ENCODE results near the gene ANKRD10. TPM values are rescaled to one million over a fixed set of nuclear protein-coding genes. Genes with fewer than 3 reads are reported as not detected.

The ANKRD10 gene
- total RNA-seq, 1 donor = 128 TPM

DNA sequence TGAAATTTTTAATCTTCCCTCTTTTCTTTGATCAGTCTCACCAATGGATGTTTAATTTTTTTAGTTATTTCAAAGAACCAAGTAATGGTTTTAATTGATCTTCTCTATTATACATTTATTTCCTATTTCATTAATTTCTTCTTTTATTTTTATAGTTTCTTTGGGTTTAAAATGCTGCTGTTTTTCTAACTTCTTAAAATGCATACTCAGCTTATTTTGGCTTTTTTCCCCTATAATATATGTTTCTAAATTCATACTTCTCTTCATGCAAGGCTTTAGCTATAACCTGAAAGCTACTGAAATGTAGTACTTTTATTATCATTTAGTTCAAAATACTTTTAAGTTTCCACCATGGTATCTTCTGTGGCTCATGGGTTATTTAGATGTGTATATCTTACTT lies 53.9 kb downstream of the ANKRD10 start:
- no peak for DNase-seq (ENCODE audit: insufficient read length, low spot score, missing footprints)
- H2AFZ ChIP-seq (ENCODE audit: low read length) = no peak overlapping the region
- H3K4me1 ChIP-seq (ENCODE audit: insufficient read depth, low read length) = no peaks in the 10 kb centered on the region
- TF ChIP-seq, protein P1, sequence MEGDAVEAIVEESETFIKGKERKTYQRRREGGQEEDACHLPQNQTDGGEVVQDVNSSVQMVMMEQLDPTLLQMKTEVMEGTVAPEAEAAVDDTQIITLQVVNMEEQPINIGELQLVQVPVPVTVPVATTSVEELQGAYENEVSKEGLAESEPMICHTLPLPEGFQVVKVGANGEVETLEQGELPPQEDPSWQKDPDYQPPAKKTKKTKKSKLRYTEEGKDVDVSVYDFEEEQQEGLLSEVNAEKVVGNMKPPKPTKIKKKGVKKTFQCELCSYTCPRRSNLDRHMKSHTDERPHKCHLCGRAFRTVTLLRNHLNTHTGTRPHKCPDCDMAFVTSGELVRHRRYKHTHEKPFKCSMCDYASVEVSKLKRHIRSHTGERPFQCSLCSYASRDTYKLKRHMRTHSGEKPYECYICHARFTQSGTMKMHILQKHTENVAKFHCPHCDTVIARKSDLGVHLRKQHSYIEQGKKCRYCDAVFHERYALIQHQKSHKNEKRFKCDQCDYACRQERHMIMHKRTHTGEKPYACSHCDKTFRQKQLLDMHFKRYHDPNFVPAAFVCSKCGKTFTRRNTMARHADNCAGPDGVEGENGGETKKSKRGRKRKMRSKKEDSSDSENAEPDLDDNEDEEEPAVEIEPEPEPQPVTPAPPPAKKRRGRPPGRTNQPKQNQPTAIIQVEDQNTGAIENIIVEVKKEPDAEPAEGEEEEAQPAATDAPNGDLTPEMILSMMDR (IDR thresholded peaks at IDR 0.05; ENCODE audit: extremely low read depth, low read depth, low read length) = no peak
- H3K9me3 ChIP-seq (ENCODE audit: low read depth, low read length) = peaks cover 2% of the 10 kb centered on the region
- H3K27me3 ChIP-seq (ENCODE audit: insufficient read depth, low read length) = no peaks in the 10 kb centered on the region
- no peaks in the 10 kb centered on the region for H4K20me1 ChIP-seq (ENCODE audit: insufficient read depth, low read length)
- no peak overlapping the region for H3K4me3 ChIP-seq (ENCODE audit: insufficient read depth, low read length)
- no peak overlapping the region for H3K27ac ChIP-seq (ENCODE audit: low read depth, low read length)
- H3K79me2 ChIP-seq (ENCODE audit: insufficient read depth, low read length) = no peaks in the 10 kb centered on the region
- no peak overlapping the region for H3K4me2 ChIP-seq (ENCODE audit: insufficient read depth, low read length)
- no peaks in the 10 kb centered on the region for H3K36me3 ChIP-seq (ENCODE audit: insufficient read depth, low read length)

DNA sequence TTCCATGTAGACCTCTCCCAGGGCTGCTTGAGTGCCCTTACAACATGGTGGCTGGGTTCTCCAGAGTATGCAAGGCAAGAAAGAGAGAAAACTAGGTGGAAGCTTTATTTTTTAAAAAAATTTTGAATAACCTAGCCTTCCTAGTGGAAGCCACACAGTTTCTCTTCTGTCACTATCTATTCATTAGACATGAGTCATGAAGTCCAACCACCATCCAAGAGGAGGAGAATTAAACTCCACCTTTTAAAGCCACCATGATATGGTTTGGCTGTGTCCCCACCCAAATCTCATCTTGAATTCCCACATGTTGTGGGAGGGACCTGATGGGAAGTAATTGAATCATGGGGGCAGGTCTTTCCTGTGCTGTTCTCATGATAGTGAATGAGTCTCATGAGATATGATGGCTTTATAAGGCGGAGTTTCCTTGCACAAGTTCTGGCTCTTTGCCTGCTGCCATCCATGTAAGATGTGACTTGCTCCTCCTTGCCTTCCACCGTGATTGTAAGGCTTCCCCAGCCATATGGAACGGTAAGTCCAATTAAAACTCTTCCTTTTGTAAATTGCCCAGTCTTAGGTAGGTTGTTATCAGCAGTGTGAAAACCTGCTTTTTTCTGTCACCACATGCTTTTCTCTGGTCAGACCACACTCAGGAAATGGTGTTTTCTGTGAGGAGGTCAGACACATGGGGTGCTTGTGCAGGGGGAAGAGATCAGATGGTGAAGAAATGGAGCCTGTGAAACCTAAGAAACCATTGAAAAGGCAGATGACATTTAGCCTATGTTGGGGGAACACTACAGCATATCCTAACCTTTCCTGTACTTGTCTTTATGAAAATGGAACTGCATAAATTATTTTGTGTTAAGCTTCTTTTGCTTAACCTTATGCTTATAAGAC lies 57.7 kb downstream of the ANKRD10 start:
- H3K27me3 ChIP-seq (ENCODE audit: insufficient read depth, low read length) = no peaks in the 10 kb centered on the region
- H3K36me3 ChIP-seq (ENCODE audit: insufficient read depth, low read length) = no peaks in the 10 kb centered on the region
- no peak overlapping the region for H3K27ac ChIP-seq (ENCODE audit: low read depth, low read length)
- DNase-seq (ENCODE audit: insufficient read length, low spot score, missing footprints) = no peak
- H3K9me3 ChIP-seq (ENCODE audit: low read depth, low read length) = peaks cover 2% of the 10 kb centered on the region
- H2AFZ ChIP-seq (ENCODE audit: low read length) = no peak overlapping the region
- no peaks in the 10 kb centered on the region for H3K4me1 ChIP-seq (ENCODE audit: insufficient read depth, low read length)
- no peaks in the 10 kb centered on the region for H4K20me1 ChIP-seq (ENCODE audit: insufficient read depth, low read length)
- no peak overlapping the region for H3K4me3 ChIP-seq (ENCODE audit: insufficient read depth, low read length)
- TF ChIP-seq, protein P1 (IDR thresholded peaks at IDR 0.05; ENCODE audit: extremely low read depth, low read depth, low read length) = no peak
- H3K79me2 ChIP-seq (ENCODE audit: insufficient read depth, low read length) = no peaks in the 10 kb centered on the region
- H3K4me2 ChIP-seq (ENCODE audit: insufficient read depth, low read length) = no peak overlapping the region

DNA sequence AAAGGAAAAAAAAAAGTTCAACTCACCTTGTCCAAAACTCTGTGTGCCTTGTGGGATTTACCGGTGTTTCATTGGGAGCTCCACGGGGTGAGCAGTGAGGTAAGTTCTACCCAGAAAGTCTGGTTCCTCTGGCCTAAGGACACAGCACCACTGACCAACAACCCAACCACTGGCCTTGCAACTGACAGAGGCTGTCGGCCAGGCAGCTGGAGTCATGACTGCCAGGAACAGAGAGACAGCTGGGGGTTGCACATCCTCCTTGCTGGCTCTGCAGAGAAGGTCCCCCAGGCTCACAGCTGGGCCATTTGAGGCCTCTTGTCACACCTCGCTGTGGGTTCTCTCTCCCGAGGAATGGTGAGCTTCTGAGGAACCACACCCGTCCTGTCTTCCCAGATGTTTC lies 59.5 kb downstream of the ANKRD10 start:
- TF ChIP-seq, protein P1 (IDR thresholded peaks at IDR 0.05; ENCODE audit: extremely low read depth, low read depth, low read length) = no peak
- Histone ChIP-seq H3K4me2 (ENCODE audit: insufficient read depth, low read length) (no peak overlapping the region), H3K27ac (ENCODE audit: low read depth, low read length) (no peak overlapping the region), H3K4me1 (ENCODE audit: insufficient read depth, low read length) (no peaks in the 10 kb centered on the region), H3K9me3 (ENCODE audit: low read depth, low read length) (peaks cover 2% of the 10 kb centered on the region), H3K79me2 (ENCODE audit: insufficient read depth, low read length) (no peaks in the 10 kb centered on the region), H4K20me1 (ENCODE audit: insufficient read depth, low read length) (no peaks in the 10 kb centered on the region), H3K4me3 (ENCODE audit: insufficient read depth, low read length) (no peak overlapping the region), H2AFZ (ENCODE audit: low read length) (no peak overlapping the region), H3K36me3 (ENCODE audit: insufficient read depth, low read length) (no peaks in the 10 kb centered on the region), H3K27me3 (ENCODE audit: insufficient read depth, low read length) (peaks cover 13% of the 10 kb centered on the region)
- no peak for DNase-seq (ENCODE audit: insufficient read length, low spot score, missing footprints)

DNA sequence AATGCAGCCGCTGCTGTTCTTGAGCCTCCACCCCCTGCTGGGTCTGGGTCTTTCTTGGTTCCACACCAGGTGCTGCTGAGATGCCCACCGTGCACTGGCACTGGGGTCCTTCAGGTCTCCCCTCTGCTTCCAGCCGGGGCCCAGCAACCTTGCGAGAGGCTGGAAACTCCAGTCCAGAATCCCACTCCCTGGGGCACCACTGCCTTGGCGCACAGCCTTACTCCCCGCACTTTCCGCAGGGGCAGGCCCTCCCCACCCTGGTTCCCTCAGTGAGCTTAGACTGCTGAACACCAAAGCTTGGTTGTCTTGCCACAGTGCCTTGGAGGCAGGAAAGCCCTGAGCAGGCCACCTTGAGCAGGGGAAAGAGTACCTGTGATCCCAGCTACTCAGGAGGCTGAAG lies 60.0 kb downstream of the ANKRD10 start:
- Histone ChIP-seq H3K27me3 (ENCODE audit: insufficient read depth, low read length) (peaks cover 18% of the 10 kb centered on the region), H3K4me1 (ENCODE audit: insufficient read depth, low read length) (no peaks in the 10 kb centered on the region), H3K27ac (ENCODE audit: low read depth, low read length) (no peak overlapping the region), H2AFZ (ENCODE audit: low read length) (no peak overlapping the region), H4K20me1 (ENCODE audit: insufficient read depth, low read length) (no peaks in the 10 kb centered on the region), H3K4me3 (ENCODE audit: insufficient read depth, low read length) (no peak overlapping the region), H3K36me3 (ENCODE audit: insufficient read depth, low read length) (no peaks in the 10 kb centered on the region), H3K9me3 (ENCODE audit: low read depth, low read length) (peaks cover 2% of the 10 kb centered on the region), H3K4me2 (ENCODE audit: insufficient read depth, low read length) (no peak overlapping the region), H3K79me2 (ENCODE audit: insufficient read depth, low read length) (no peaks in the 10 kb centered on the region)
- TF ChIP-seq, protein P1 (IDR thresholded peaks at IDR 0.05; ENCODE audit: extremely low read depth, low read depth, low read length) = no peak
- no peak for DNase-seq (ENCODE audit: insufficient read length, low spot score, missing footprints)
